ENCODE data around the gene RUFY1.
"Not testable (repeated sequence)": the region's sequence is repeated elsewhere in the genome, so short reads cannot be mapped to it uniquely, and the experiment has no call there.

RUFY1 gene

DNA sequence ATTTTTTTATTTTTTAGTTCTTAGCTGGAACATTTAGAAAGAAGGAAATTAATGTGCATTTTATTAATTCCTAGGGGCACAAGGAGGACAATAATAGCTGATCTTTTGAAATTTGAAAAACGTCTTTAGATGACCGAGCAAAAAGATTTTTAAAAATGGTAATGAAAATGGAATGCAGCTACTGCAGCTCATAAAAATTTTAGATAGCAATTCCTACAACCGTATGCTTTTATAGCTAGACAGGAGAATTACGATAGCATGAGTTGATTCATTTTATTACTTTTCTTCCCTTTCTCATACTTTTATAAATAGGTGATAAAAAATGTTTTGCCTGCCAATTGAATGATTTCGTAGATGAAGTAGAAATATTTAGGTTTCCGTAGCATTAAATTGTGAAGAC, 13.7 kb upstream of the RUFY1 start:
- DNase-seq: no peak

DNA sequence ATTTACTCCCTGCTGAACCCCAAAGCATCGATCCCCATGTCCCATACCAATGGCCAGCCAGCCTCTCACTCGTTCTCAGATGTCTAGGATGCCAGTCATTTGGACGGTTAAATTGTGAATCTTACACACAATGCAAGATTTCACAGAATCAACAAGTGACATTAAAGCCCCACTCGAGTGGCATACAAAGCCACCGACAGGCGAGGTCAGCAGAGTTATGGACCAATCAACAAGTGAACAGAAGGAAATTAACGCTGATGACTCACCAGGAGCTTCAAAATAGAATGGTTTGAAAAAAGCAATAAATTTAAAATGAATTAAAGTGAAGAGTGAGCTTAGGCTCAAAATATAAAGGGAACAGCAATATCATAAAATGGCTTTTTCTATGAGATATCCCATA, 8.2 kb upstream of the RUFY1 start:
- DNase-seq: no peak

DNA sequence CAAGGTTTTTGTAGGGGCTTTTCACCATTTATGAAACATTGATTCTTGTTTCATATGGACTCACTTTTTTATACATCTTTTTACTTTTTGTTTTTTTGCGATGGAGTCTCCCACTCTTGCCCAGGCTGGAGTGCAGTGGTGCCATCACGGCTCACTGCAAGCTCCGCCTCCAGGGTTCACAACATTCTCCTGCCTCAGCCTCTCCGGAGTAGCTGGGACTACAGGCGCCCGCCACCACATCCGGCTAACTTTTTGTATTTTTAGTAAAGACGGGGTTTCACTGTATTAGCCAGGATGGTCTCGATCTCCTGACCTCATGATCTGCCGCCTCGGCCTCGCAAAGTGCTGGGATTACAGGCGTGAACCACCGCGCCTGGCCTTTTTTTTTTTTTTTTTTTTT, 7.1 kb upstream of the RUFY1 start:
- not testable (repeated sequence) for DNase-seq

DNA sequence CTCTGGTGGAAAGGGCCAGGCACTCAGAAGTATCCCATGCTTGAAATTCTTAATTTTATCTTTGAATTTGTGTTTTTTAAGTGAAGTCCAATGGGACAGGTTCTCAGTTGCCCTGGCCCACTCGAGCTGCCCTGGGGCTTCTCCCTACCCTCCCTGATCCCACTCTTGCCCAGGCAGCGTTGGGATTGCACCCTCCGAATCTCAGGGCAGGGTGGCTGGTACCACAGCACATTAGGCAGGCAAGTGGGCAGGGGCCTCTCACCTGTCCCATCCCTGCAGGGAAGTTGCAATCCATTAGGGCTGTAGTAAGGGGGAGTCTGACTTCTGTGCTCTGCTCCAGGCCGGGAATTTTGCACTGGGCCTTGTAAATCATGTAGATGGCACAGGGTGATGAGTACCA, 2.7 kb downstream of the RUFY1 start:
- no peak for DNase-seq

DNA sequence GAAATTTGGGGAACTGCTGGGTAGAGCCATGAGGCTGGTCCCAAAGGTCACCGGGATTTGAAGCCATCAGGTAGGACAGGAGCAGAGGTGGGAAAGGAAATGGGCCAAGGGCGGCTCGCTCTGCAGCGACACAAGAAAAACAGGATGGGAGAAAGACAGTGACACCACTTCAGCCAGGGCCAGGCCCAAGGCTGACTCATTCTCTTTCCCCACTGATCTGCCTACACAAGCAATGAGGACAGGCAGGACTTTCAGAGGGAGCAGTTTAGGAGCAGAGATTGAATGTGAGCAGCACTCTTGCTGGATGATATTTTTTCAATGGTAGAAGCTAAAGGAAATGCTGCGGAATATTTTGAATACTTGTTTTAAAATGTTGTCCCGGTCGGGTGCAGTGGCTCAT, 3.5 kb downstream of the RUFY1 start:
- DNase-seq: no peak

DNA sequence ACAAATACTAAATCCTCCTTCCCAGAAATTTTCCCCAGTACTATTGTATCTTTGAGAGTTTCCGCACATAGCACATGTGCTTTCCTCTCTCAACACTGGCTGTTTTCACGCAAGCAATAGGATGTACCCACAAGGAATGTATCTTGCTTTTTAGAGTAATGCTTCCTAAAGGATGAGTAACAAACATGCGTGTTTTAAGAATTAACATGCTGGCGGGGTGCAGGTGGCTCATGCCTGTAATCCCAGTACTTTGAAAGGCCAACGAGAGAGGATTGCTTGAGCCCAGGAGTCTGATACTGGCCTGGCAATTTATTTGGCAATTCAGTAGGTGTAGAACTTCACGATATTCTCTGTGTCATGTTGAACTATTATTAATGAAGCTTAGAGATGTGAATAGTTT, 4.6 kb downstream of the RUFY1 start:
- no peak for DNase-seq

DNA sequence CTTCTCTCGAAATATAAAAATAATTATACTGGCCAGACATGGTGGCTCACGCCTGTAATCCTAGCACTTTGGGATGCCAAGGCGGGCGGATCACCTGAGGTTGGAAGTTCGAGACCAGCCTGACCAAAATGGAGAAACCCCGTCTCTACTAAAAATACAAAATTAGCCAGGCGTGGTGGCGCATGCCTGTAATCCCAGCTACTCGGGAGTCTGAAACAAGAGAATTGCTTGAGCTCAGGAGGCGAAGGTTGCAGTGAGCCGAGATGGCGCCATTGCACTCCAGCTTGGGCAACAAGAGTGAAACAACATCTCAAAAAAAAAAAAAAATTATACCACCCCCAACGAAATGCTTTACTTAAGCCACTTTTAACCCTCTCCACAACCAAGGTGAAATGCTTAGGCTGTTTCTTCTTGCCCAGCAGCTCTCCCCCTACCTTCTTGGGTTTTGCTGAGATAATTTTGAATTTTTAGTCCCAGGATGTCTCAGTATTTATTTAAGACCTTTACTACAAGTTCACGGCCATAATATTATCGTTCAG, 8.0 kb downstream of the RUFY1 start:
- not testable (repeated sequence) for DNase-seq

DNA sequence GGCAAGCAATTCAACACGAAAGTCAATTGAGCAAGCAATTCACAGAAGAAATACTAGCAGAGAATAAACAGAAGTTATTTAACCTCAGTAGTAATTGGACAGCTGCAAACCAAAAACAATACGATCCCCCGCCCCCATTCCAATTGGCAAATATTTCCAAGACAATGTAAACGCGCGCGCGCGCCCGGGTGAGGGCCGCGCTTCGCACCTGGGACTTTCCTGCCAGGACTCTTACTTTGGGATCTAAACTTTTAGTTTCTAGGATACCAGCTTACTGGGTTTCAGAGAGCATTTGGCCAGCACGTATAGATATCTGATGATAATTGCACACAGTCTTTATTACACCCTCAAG, 8.6 kb downstream of the RUFY1 start:
- no peak for DNase-seq

DNA sequence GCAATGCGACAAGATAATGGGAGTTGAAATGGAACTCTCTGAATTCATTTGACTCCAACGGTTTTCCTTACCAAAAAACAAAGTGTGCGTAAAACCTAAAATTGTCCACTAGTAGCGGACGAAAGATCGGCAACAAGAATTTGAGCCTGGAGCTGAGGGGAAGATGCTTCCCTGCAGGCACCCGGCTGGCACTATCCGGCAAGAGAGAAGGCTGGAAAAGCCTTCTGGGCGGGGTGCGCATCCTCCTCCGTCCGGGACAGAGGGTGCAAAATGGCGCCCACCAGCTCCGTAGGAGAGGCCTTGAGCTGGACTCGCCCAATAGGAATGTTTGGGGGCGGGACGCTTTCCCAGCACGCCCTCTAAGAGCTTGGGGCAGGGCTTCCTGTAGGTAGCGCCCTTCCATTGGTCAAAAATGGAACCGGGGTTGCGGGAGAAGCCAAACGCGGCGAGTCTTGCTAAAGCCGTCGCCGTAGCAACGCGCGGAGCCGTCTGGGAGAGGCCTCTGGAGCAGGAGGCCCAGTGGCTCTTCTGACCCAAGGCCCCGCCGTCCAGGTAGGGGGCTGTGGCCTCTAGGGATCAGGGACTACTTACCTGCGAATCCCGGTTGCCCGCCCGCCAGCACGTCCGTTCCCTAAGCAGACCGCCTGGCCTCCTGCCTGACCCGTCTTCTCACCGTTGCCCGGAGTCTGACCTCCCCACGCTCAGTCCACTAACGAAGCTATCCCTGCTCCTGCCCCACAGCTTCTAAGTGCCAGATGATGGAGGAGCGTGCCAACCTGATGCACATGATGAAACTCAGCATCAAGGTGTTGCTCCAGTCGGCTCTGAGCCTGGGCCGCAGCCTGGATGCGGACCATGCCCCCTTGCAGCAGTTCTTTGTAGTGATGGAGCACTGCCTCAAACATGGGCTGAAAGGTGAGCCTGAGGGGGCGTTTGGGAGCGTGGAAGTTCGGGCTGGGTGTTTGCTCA, 9.2 kb downstream of the RUFY1 start:
- peak; percentile 91 for DNase-seq

DNA sequence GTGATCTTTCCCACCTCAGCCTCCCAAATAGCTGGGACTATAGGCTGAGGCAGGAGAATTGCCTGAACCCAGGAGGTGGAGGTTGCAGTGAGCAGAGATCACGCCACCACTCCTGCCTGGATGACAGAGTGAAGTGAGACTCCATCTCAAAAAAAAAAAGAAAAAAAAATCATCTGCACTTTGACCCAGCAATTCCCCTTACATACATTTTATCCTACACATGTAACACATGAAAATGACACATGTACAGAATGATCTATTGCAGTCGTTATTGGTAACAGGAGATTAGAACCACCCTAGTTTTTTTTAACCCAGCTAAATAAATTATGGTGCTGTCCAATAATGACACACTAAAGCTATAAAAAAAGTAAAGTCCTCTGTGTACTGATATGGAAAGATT, 14.2 kb downstream of the RUFY1 start:
- DNase-seq: no peak

DNA sequence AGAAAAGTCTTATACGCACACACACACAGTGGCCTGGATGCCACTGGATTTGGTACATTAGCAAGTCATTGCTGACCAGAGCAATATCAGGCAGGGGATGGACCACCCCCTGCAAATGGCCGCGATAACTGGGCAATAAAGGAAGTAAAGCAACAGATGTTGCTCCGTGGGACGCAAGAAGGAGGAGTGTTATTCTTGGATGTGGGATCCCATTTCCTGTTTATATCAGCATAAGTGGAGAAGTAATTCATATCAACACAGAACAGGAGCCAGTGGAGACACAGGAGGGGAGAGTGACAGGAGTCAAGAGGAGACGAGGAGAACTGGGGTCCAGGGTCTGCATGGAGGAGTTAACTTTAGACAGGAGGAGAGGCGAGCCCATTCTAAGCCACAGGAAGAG, 18.4 kb downstream of the RUFY1 start:
- DNase-seq: no peak

DNA sequence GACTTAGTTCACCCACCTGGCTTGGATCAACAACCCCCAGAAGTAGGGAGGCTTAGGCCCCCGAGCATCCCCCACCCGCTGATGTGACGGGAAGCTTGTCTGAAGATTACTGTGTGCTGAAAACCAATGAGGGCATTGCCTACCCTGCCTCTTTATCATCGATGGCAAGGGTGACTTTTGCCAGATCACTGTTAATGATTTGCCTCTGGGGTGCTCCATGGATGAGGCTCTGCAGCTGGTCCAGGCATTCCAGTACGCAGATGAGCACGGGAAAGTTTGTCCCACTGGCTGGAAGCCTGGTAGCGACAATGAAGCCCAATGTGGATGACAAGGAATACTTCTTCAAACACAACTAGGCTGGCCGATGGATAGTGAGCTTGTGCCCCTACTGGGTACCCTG, 22.0 kb downstream of the RUFY1 start:
- DNase-seq: no peak

DNA sequence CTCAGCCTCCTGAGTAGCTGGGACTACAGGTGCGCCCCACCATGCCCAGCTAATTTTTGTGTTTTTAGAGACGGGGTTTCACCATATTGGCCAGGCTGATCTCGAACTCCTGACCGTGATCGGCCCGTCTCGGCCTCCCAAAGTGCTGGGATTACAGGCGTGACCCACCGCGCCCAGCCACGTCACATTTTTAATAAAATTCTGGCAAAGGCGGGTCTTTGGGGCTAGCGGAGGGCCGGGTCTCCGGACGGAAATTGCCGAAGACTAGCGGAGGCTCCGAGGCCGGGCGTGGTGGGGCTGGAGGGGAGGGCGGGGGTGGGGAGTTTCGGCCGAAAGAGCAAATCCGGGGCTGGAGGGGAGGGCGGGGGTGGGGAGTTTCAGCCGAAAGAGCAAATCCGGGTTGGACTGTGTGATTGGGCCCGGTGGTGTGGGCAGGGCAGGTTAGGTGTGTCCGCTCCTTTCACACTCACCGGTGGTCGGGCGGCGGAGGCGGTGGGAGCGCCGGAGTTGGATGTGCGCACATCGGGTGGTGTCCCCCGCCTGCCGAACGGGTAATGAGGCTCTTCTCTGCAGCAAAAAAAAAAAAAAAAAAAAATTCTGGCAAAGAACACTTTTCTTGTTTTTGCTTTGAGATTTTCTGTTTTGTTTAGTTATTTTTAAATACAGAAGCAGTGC, 27.1 kb downstream of the RUFY1 start:
- no peak for DNase-seq

DNA sequence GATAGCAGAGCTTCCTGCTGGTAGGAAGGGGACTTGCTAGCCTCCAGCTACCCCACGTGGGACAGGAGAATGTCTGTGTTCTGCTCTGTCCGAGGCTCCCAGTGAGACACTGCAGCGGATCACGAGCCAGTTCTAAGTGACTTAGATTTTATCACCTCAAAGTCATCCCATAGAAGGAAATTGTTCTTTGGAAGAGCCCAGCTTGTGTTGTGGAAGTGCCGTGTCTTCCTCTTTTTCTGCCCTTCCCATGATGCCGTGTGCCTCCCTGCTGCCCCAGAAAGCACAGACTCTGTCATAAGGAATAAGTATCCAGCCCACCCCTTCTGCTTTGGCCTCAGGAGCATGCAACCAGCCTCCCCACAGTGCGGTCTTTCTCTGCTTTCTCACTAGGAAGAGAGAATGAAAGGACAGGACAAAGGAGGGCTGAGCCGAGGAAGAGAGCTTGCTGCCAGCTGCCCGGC, 35.6 kb downstream of the RUFY1 start:
- no peak for DNase-seq

DNA sequence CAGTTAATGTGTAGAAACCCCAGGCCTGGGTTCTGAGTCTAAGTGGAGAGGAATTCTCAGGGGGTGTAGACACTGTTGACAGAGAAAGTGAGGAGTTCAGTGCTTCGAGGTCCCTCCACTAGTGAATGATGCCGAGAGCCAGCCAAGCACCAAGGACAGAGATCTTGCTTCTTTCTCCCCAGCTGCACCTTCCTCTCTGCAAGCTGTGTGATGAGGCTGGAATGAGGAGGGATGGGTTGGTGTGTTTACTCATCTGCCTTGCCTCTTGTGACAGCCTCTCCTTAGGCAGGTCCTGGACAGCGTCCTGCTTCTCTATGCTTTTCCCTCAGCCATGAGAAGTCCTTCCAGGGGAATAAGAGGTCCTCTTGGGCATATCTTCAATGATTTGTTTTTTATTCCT, 37.8 kb downstream of the RUFY1 start:
- DNase-seq: no peak

DNA sequence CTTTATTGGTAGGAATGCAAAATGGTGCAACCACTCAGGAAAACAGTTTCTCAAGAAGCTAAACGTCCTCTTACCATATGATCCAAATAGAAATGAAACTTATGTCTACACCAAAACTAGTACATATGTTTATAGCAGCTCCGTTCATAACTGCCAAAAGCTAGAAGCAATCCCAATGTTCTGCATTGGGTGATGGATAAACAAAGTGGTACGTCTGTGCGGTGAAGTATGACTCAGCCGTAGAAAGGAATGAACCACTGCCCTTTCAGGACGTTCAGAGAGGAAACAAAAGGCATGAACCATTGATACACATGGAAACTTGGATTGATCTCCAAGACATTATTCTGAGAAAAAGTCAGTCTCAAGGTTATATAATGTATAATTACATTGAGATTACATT, 45.6 kb downstream of the RUFY1 start:
- DNase-seq: no peak

DNA sequence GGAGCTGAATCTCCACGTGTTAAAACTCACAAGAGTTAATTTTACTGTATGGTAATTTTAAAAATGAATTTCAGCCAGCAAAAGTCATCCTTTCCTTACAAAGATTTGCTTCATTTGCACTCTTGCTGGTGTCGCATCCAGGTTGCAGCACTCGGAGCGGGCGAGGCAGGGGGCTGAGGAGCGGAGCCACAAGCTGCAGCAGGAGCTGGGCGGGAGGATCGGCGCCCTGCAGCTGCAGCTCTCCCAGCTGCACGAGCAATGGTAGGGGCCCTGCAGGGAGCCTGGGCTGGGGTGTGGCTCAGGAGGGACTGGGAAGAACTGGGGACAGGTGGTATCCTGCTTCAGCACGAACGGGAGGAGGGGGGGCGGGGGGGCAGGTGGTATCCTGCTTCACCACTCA, 46.1 kb downstream of the RUFY1 start:
- DNase-seq: no peak

DNA sequence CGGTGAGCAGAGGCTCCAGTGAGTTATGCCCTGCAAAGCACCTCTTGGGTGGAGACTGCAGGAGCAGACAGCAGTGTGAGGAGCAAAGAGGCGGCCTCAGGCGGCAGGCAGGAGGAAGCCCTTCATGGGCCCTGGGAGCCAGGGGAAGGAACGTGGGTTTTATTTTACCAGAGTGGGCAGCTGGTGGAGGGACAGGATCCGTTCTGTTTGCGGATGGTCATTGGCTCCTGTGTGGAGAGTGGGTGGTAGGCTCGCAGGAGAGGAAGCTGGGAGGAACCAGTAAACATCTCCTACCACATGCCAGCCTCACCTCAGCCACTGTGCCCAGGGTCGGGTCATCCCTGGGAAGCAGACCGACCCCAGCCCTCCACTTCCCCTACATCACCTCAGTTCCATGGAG, 48.7 kb downstream of the RUFY1 start:
- DNase-seq: no peak

DNA sequence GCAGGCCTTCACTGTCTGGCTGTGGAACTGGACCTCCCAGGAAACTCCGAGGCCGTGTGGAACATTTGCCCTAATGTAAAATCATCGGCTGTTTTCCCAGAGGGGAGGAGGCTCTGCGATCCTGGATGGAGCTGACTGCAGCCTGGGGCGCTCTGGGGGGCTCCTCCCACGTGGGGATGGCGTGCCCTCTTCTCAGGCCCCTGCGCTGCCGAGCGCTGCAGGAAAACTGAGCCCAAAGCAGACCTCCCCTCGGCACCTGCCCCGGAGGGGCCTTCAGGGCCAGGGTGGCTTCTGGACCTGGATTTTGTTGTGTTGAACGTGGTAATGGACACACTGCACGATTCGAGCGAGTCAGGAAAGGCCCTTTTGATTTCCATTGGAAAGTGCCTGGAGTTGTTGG, 49.2 kb downstream of the RUFY1 start:
- DNase-seq: no peak

DNA sequence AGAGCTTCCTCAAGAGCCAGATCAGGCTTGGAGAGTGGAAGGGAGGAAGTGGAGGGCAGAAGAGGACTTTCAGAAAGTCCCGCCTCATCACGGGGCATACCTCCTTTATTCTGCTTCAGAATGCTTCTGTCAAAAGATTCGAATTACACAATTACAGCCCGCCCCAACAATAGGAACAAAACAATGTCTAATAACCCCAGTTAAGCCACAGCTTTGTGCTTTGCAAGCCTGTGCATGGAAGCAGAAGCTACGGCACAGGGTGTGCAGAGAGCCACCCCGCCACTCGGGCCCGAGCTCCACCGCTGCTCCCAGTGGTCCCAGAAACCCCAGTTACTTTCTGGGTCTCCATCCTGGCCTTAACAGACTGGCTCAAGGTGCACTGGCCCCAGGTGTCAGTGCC, 49.6 kb downstream of the RUFY1 start:
- no peak for DNase-seq

DNA sequence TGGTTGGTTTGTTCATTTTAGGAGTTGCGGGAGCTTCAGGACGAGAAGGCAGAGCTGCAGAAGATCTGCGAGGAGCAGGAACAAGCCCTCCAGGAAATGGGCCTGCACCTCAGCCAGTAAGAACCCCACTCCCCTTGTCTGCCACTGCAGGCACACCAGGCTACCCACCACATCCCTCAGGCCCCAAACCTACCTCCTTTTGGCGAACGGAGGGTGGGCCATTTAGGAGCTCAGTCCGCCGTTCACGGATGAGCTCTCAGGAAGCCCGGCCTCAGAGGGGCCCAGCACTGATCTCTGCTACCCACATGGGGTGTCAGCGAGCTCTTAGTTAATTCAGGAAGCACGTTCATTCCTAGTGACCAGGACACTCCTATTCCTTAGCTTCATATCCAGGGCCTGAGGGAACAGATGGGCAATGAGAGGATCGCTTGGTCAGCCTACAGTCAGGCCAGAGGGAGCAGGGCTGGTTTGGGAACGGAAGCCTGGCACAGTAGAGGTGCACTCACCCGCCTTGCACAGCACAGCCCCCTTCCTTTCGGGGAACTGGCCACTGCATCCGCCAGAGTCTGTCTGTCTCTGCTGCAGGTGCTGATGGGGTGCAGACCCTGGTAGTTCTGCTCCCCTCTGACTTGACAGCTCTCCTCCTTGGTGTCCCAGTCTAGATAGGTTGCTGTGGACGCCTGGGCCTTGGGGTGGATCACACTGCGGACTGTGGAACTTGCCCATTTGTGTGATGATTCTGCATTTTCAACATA, 51.7 kb downstream of the RUFY1 start:
- no peak for DNase-seq

DNA sequence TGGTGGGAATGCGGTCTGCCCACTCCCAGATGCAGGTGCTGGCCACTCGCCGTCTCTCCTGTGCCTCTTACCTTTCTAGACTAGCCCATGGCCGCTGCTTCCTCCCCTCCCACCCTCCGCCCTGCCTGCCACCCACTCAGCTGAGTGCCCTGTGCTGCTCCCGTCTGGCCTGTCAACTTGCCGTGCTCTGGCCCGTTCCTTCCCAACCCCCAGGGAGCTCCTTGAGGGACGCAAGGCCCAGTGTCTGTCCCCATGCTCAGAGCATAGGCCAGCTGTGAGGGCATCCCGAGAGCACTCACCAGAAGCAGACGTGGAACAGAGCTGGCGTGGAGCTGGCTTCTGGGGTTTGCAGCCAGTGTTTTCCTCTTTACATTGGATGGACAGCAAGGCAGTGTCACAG, 53.0 kb downstream of the RUFY1 start:
- no peak for DNase-seq
